Endothelial cell of umbilical vein (primary cell): ENCODE results near the gene KRR1.

Experiments
- EZH2 ChIP-seq: IDR thresholded peaks from 2 replicates; pipeline ENCODE4 v1.6.1; 2012; ENCODE audit warnings: borderline replicate concordance, low read depth, mild to moderate bottlenecking, moderate library complexity, low read length, inconsistent platforms; ENCODE audit not compliant: severe bottlenecking
- GATA2 ChIP-seq: IDR thresholded peaks from 2 replicates; pipeline ENCODE4 v1.7.0; 2011; ENCODE audit warnings: low read depth, mild to moderate bottlenecking, moderate library complexity, mixed read lengths, low read length; ENCODE audit not compliant: insufficient read length, insufficient read depth
- POLR2A ChIP-seq: IDR thresholded peaks from 2 replicates; pipeline ENCODE4 v1.6.1; 2012; ENCODE audit warnings: low read depth, mild to moderate bottlenecking, control low read depth, low read length
- POLR2AphosphoS5 ChIP-seq: IDR thresholded peaks from 2 replicates; pipeline ENCODE4 v1.6.1; 2012; ENCODE audit warnings: low read depth, mild to moderate bottlenecking, control low read depth, low read length, moderate library complexity; ENCODE audit not compliant: insufficient read depth
- TF ChIP-seq, protein P1 (sequence below), 2 donors: IDR thresholded peaks; 1 replicate in 1 of 2; 2 replicates in 1 of 2; pipeline ENCODE4 v1.5.1; 2011; ENCODE audit warnings: low read length in 2 of 2, mild to moderate bottlenecking in 2 of 2, moderate library complexity in 2 of 2, control low read depth in 1 of 2, inconsistent platforms in 1 of 2, low read depth in 1 of 2; ENCODE audit not compliant: insufficient read depth in 1 of 2; ENCODE audit errors: extremely low read depth in 1 of 2

DNA sequence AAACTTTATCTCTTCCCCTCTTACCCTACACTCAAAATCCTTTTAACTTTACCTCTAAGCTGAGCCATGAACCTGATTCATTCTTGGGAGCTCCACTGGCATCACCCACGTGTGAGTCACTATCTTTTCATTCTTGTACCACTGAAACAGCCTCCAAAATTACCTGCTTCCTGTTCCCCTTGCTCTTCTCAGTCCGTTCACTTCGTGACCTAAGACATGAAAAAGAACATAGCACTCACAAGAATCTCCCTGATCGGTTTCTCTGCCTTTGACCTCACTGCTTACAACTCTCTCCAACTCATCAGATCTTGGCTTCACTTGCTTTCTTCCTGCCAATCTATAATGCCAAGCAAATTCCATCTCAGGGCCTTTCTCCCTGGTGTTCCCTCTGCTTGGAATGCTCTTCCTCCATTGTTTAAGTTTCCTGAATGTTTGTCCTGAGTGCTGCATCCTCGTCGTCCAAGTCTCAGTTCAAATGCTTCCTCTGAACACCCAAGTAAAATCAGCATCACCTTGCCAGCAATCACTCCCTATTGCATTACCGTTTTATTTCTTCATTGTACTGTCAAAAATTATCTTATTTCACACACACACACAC, 21.7 kb downstream of the KRR1 start:
- TF ChIP-seq, protein P1, sequence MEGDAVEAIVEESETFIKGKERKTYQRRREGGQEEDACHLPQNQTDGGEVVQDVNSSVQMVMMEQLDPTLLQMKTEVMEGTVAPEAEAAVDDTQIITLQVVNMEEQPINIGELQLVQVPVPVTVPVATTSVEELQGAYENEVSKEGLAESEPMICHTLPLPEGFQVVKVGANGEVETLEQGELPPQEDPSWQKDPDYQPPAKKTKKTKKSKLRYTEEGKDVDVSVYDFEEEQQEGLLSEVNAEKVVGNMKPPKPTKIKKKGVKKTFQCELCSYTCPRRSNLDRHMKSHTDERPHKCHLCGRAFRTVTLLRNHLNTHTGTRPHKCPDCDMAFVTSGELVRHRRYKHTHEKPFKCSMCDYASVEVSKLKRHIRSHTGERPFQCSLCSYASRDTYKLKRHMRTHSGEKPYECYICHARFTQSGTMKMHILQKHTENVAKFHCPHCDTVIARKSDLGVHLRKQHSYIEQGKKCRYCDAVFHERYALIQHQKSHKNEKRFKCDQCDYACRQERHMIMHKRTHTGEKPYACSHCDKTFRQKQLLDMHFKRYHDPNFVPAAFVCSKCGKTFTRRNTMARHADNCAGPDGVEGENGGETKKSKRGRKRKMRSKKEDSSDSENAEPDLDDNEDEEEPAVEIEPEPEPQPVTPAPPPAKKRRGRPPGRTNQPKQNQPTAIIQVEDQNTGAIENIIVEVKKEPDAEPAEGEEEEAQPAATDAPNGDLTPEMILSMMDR (IDR thresholded peaks at IDR 0.05; ENCODE audit: extremely low read depth in 1 of 2, insufficient read depth in 1 of 2, low read depth in 1 of 2, low read length in 2 of 2), result no peak
- TF ChIP-seq POLR2AphosphoS5, result no peak
- no peak for TF ChIP-seq POLR2A
- TF ChIP-seq GATA2, result no peak
- TF ChIP-seq EZH2, result no peak
